Activated CD4-positive, alpha-beta T cell treated with anti-CD3 and anti-CD28 coated beads, Interleukin-2, Interleukin-4, amounts not matched to agents 100 ng/mL and 50 ng/mL, durations not matched to agents 16 hours and 8 hours (primary cell): ENCODE measurements around the gene PNMA8A.
"Not testable (repeated sequence)": the region's sequence is repeated elsewhere in the genome, so short reads cannot be mapped to it uniquely, and the experiment has no call there.

ENCODE experiments used
- DNase-seq: peaks from one replicate; pipeline ENCODE4 v3.0.0-alpha.2; 2020; ENCODE audit warnings: low spot score

Gene PNMA8A, protein sequence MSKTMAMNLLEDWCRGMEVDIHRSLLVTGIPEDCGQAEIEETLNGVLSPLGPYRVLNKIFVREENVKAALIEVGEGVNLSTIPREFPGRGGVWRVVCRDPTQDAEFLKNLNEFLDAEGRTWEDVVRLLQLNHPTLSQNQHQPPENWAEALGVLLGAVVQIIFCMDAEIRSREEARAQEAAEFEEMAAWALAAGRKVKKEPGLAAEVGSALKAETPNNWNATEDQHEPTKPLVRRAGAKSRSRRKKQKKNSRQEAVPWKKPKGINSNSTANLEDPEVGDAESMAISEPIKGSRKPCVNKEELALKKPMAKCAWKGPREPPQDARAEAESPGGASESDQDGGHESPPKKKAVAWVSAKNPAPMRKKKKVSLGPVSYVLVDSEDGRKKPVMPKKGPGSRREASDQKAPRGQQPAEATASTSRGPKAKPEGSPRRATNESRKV

DNA sequence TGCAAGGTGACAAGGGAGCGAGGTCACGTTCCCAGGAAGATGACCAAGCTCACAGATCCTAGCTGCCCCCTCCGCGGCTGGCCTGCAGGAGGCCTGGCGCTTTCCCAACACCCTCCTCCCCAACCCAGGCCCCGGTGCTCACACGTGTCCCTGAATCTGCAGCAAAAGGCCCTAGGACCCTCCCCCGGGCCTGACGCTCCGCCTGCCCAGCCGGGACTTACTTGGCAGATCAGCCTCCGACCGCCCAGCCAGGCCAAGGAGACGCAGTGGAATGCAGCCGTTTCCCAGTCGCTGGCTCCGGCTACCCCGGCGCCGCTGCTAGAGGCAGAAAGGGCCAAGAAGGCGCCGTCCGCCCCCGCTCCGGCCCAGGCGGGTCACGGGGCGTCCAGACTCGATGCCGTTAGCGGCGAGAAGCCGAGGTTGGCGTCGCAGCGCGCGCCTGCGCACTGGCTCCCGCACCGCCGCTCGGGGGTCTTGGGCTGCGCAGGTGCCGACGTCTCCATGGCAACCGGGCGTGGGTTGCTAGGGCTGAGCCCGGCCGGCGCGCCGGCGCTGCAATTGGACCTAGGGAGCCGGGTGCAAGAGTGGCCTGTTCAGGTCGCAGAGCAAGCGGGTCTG lies at the start of gene PNMA8A:
TSS of gene PNMA8A (minus strand) at position 448 of the 618 bp plus-strand sequence. CDS start 528 bp downstream, outside the sequence.
- no peak for DNase-seq

DNA sequence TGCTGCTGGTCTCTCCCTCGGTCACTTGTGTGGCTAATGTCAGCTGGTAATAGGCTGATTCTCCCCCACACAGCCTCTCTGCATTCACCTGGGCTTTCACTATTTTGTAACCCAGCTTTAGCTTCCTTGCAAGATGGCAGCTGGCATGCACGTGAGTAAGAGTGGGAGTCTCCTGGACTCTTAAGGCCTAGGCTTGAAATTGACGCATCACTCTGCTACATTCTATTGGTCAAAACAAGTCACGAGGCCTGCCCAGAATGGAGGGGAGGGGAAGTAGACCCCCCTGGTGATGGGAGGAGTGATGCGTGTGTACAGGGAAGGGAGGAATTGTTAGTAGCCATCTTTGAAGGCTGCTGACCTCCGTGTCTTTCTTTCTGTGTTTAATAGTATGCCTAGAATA lies 49.3 kb upstream of the PNMA8A start:
- no peak for DNase-seq

DNA sequence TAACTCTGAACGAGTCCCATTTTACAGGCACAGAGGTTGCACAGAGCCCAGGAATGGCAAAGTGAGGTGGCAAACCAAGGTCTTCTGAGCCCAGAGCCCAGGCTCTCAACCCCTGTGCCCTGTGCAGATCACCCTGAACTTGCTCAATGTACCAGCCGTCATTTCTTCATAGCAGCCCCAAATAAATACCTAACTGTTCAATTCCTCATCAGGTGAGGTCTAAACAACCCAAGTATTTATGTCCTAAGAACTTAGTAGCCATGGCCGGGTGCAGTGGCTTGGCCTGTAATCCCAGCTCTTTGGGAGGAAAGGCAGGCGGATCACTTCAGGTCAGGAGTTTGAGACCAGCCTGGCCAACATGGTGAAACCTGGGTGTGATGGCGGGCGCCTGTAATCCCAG lies 46.1 kb upstream of the PNMA8A start:
- DNase-seq = no peak

DNA sequence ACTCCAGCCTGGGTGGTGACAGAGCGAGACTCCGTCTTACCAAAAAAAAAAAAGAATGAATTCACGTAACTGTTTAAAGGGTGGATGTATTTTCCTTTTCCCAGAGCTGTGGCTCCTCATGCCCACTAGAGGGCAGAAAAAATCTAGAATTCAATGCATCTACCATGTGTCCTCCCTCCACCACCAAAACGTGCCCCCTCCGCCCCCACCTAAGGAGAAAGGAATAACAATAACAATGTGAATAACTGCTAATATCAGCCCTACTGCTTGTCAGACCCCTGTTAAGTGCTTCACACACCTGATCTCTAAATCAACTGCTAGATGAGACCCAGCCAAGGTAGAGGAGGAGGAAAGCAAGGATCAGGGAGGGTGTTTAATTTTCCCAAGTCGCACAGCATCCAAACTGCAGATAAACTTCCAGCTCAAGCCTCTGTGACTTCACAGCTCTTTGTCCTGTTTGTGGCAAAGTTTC lies 44.6 kb upstream of the PNMA8A start:
- peak; percentile 45 for DNase-seq

DNA sequence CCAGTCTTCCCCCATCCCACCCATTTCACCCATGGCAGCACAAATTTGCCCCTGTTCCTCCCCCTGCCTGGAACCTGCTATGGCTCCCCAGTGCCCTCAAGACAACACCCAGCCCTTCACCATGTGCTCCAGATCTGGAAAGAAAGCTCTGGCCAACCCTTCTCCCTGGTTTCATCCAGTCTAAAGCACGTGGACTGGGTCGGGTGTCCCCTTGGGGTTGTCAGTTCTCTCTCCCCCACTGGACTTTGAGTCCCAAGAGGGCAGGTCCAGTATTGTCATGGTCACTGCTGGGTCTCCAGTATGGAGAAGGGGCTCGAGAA lies 43.9 kb upstream of the PNMA8A start:
- DNase-seq = no peak

DNA sequence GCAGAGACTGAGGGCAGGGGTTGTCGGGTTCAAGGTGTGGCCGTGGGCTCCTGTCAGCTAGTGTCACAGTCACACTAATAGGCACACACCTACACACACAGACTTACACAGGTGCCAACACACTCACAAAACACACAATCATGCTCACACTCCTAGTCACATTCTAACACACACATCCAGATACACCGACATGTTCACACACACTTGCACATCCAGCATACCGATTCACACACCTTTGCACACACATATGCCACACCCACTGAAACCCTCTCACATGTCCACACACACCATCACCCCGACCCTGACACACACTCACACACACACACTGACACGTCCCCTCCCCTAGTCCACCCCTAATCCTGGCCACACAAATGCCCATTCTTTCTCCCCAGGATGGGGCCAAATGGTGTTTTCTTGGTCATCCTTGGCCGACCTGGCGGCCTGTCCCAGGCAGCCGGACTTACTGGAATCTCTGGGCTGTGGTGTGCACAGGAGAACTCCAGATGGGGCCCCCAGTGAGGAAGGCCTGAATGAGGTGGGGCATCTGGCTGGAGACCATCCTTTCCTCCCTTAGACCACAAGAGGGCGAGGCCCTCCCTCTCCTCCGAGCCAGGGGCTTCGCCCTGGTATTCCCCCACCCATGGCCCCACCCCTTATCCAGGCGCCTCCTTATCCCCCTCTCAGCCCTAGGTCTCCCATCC lies 43.4 kb upstream of the PNMA8A start:
- no peak for DNase-seq

DNA sequence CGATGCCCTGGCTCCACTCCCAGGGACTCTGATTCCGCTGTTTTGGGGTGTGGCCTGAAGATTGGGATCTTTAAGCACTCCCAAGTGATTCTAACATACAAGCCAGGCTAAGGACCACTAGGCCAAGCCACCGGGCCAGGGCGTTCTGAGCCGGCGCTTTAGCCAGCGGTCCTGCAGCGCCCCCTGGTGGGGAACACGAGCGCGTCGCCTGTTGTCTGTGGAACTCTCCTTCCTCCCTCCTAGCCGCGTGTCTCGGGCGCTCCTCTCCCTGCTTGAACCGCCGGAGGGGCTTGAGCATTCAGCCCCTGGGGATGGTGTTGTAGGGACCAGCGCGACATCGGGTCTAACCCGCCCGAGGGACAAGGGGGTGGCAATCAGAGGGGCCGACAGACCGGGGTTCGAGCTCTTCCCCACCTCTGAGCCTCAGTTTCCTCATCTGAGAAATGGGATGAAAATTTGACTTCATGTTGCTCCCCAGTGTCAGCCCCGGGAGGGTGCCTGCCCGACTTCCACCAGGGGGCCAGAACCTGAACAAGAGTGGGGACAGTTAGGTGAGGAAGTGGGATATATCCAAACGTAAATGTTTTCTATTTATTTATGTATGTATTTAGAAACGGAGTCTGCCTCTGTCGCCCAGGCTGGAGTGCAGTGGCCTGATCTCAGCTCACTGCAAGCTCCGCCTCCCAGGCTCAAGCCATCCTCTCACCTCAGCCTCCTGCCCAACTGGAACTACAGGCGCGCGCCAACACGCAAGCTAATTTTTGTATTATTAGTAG lies 42.3 kb upstream of the PNMA8A start:
- DNase-seq = peak; percentile 75

DNA sequence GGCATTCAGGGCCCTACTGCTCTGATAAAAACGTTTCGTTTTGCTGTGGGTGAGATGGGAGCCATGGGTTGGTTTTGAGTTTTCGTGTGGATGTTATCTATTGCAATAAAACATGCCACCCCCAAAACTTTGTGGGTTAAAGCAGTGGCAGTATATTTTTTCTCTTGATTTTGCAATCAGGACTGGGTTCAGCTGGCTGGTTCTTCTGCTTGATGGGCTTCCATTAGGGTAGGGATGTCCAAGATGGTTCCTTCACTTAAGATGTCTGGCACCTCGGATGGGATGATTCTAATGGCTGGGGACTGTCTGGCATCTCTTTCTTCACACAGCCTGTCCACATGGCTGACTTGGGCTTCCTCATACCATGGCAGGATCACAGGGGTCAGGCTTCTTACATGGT lies 39.9 kb upstream of the PNMA8A start:
- no peak for DNase-seq

DNA sequence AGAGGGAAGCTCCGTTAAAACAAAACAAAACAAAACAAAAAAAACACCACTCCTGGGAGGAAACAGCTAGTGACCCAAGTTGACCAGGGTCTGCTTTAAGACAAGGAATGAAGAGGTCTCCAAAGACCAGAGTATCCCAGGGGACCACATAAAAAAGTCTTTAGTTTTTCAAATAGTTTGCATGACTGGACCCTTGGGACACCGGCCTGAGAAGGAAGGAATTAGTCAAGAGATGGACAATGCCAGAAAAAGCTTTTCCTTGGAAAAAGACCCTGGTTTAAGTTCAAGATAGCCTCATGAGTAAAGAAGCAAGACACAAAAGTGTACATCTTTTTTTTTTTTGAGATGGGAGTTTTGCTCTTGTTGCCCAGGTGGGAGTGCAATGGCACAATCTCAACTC lies 36.8 kb upstream of the PNMA8A start:
- no peak for DNase-seq

DNA sequence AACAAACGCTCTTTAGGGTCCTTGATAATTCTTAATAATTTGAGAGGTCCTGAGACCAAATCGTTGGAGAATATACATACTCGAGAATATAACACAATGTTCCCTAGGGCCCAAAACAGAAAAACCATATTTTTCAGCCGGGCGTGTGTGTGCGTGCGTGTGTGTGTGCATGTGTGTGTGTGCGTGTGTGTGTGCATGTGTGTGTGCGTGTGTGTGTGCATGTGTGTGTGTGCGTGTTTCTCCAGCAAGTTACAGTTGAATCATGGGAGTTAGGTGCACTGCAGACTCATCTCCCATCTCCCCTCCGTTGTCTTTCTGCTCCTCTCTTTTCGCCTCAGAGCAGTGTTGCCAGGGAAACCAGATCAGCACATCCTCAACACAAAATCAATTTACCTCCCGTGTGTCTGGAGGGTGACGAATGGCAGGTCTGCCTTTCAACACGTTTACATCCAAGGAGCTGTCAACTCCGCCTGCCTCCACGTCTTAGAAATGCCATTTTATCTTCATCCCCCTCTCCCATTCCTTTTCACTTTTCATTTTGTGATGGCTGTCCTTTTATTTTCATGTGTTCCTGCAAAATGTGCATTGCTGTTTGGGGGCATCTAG lies 32.6 kb upstream of the PNMA8A start:
- no peak for DNase-seq

DNA sequence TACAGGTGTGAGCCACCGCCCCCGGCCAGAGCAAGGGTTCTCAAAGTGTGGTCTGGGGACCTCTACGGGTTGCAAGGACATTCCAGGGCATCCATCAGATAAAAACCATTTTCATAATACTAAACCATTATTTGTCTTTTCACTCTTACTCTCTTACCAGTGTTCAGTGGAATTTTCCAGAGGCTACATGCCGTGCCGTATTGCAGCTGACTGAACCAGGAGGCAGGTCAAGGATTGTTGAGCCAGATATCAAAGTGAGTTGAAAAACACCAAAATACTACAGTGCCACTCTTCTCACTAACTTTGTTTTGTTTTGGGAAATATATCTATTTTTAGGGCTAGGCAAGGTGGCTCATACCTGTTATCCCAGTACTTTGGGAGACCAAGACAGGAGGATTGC lies 31.5 kb upstream of the PNMA8A start:
- DNase-seq = no peak

DNA sequence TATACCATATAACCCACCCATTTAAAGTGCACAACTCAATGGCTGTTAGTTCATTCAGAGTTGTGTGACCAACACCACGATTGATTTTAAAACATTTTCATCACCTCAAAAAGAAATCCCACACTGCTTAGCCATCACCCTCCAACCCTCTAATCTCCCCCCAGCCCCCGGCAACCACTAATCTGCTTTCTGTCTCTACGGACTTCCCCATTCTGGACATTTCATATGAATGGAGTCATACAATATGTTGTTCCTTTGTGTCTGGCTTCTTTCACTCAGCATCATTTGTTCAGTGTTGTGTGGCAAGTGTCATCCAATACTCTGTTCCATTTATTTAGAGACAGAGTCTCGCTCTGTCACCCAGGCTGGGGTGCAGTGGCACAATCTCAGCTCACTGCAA lies 28.3 kb upstream of the PNMA8A start:
- DNase-seq = no peak

DNA sequence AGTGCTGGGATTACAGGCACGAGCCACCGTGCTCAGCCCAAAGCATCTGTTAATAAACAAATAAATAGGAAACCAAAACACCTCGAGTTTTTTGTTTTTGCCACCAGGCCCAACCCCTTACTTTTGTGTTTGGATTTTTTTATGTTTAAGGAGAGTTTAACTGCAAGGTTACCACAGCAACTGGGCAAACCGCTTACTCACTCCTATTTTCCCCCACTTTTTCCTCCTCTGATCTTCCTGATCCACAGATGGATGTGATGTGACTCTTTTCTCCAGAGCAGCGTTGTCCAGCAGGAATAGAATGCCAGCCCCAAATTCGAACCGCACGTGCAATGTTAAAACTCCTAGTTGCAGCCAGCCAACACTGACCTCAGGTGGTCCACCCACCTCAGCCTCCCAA lies 26.4 kb upstream of the PNMA8A start:
- no peak for DNase-seq

DNA sequence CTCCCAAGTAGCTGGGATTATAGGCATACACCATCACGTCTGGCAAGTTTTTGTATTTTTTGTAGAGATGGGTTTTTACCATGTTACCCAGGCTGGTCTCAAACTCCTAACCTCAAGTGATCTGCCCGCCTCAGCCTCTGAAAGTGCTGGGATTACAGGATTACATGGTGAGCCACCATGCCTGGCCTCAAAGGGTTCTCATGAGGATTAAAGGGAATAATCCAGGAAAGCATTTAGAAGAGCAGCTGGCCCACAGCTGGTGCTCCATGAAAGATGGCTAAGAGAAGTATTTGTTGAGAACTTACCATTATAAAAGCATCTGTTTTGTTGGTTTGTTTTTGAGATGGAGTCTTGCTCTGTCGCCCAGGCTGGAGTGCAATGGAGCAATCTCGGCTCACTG lies 25.5 kb upstream of the PNMA8A start:
- not testable (repeated sequence) for DNase-seq

DNA sequence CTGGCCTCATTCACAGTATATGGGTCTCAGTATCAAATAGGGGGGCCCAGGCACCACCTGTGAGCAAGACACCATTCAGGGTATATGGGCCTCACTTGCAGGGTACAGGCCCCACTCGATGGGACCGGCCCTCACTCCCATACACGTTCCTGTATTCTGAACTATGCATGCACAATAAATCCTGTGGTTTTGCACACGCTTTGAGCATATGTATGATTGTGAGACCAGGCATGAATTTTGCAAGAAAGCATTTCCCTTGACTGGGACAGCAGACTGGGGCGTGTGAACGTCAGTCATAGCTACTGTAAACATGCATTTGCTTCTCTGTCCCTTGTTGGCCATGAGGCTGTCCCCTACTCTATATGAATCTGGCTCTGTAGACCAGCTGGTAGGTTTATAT lies 24.9 kb upstream of the PNMA8A start:
- DNase-seq = no peak

DNA sequence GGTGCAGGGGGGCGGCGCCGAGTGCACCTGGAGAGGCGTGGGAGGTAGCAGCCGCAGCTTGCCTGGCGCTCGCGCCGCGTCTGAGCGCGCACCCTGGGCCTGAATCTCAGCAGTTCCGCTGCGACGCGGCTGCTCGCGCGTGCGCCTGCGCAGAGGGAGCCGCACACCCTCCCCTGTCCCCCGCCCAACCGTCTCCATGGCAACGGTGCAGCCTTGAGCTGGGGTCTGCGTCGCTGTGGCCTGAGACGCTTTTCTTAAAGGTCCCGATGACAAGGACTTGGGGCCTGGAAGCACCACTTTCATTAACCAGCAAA lies 24.4 kb upstream of the PNMA8A start, which contains the start of gene PNMA8B:
TSS of gene PNMA8B (minus strand) at position 82 of the 314 bp plus-strand sequence. CDS start 402 bp downstream, outside the sequence.
- peak; percentile 11 for DNase-seq

DNA sequence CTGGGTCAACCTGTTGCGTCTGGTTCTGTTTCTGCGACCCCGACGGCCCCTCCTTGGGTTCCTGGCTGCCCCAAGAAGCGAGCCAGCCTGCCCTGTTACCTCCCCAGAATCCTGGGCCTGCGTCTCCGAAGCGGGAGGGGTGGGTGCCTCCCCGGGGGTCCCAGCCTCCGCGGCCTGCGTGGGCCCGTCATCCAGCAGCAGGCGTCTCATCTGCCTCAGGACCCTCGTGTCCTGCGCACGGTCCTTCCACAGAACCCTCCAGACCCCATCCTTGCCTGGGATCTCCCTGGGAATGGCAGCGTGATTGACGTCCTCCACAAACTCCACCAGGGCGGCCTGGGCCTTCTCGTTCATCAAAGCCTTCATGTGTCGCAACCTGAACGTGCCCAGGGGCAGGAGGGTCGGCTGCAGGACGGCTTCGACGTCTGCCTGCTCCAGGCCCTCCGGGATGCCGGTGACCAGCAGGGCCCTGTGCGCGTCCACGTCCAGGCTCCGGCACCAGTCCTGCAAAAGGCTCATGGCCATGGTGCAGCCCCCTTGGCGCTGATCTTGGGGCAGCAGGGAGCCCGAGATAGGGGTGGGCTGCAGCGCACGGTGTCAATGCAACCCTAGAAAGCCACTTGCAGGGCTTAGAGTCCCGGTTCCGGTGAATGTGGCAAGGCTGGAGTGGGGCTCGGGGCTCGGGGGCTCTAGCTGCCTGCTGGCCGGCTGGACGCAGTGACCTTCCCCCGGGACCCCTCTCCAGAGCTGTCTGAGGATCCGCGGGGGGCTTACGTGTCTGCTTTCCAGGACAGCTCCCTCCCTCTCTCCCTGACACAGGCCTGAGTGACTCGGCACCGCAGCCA lies 23.8 kb upstream of the PNMA8A start:
- DNase-seq = no peak

DNA sequence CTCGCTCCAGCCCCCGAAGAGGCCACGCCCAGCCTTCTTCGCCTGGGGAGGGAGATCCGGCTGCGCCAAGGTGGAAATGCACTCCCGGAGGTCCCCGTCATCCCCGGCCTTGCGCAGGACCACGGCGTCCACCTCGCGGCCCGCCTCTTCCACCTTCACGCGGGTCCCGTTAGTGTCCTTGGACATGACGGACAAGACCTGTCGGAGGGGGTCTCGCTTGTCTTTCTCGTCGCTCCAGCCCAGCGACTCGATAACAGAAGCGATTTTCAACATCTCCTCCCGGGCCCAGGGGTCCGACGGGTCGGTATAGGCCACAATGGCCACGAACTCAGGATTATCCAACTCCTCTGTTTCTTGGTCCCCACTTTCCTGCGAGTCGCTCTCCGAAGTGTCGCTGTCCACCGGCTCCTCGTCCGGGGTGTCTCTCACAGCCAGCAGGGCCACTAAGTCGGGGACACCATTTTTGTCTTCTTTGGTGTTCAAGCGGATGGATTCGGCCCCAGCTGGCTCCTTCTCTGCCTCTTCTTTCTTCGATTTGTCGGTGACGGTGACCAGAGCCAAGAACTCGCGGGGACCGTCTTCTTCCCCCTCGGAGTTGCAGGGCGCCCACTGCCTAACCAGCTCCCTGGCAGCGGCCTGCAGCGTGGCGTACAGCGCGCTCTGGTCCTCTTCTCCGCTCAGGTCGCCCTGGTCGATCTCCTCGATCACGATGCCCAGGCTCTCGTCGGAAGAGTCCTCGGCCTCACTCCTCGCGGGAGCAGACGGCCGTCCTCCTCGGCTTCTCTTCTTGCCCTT lies 23.0 kb upstream of the PNMA8A start:
- no peak for DNase-seq

DNA sequence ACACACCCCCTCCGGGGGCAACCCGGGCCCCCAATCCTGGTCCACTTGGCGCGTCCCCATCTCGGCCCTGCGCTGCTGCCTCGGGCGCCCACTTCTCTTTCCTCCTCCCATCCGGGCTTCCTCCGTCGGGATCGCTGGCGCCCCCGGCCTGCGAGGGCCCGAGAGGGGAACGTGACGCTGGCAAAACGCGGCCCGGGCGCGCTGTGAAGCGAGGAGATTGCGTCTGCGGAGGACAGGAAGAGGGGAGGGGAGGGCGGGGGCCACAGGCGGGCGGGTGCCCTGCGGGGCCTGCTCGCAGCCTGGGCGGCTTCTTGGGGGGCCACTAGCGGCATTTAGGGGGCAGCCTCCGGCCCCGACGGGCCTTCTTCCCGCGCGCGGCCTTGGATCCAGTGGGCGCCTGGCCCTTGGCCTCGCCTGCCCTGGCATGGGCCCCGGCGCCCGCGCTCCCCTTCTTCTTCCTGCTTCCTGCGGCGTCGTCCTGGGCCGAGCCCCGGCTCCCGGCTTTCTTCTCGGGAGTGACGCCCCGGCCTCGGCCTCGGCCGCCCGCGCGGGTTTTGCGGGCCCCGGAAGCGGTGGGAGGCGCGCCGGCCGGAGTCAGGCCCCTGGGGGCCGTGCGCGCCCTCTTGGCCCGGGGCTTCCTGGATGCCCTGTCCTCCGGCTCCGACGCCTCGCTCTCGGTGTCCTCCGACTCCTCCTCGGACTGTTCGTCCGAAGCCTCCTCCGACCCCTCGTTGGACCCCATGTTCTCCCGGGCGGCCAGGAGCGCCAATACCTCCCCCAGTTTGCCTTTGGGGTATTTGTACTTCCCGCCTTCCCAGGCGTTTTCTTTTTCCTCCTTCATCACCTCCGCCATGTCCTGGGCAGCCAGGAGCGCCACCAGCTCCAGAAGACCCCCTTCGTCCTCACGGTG lies 22.1 kb upstream of the PNMA8A start:
- DNase-seq = no peak
